Fibroblast of lung (primary cell): ENCODE measurements around the gene NPHP4. TPM values are rescaled to one million over a fixed set of nuclear protein-coding genes. Genes with fewer than 3 reads are reported as not detected.

ENCODE experiments used
- DNase-seq, 2 donors: peaks; one replicate each; pipeline versions ENCODE4 v3.0.0 to v3.0.0-alpha.2; 2010; ENCODE audit warnings: low read depth in 2 of 2
- H2AFZ ChIP-seq: 2 replicates; pipeline ENCODE4 v1.5.1; 2012; ENCODE audit warnings: low read length, control low read depth, inconsistent platforms
- H3K27ac ChIP-seq: 2 replicates; pipeline ENCODE4 v1.5.1; 2011; ENCODE audit warnings: low read length, control low read depth; ENCODE audit not compliant: insufficient read depth
- H3K27me3 ChIP-seq: 2 replicates; pipeline ENCODE4 v1.5.1; 2011; ENCODE audit warnings: mild to moderate bottlenecking, low read length; ENCODE audit not compliant: control insufficient read depth, insufficient read depth
- H3K36me3 ChIP-seq: 2 replicates; pipeline ENCODE4 v1.5.1; 2011; ENCODE audit warnings: low read length; ENCODE audit not compliant: control insufficient read depth, insufficient read depth
- H3K4me1 ChIP-seq: 2 replicates; pipeline ENCODE4 v1.5.1; 2011; ENCODE audit warnings: low read length; ENCODE audit not compliant: control insufficient read depth, insufficient read depth; ENCODE audit errors: extremely low read depth
- H3K4me2 ChIP-seq: 2 replicates; pipeline ENCODE4 v1.5.1; 2011; ENCODE audit warnings: low read length, control low read depth; ENCODE audit not compliant: insufficient read depth; ENCODE audit errors: extremely low read depth
- H3K4me3 ChIP-seq, 4 experiments: fragments of 200-600 bp in 1 of 4; sonication (generic) in 1 of 4; replicated peaks in 1 of 4; 2 replicates each; pipeline ENCODE4 v1.5.1; 2011 to 2016; ENCODE audit warnings: low read length in 4 of 4, low read depth in 3 of 4, mild to moderate bottlenecking in 3 of 4, control low read depth in 2 of 4, inconsistent platforms in 1 of 4, mixed read lengths in 1 of 4; ENCODE audit not compliant: insufficient read depth in 1 of 4; ENCODE audit errors: control extremely low read depth in 1 of 4
- H3K79me2 ChIP-seq: 2 replicates; pipeline ENCODE4 v1.5.1; 2012; ENCODE audit warnings: mild to moderate bottlenecking, low read length, inconsistent platforms; ENCODE audit not compliant: control insufficient read depth, insufficient read depth
- H3K9ac ChIP-seq: 2 replicates; pipeline ENCODE4 v1.5.1; 2011; ENCODE audit warnings: mild to moderate bottlenecking, low read length, control low read depth; ENCODE audit not compliant: insufficient read depth
- H3K9me3 ChIP-seq: 2 replicates; pipeline ENCODE4 v1.5.1; 2012; ENCODE audit warnings: low read depth, low read length; ENCODE audit not compliant: control insufficient read depth, insufficient read depth
- H4K20me1 ChIP-seq: 2 replicates; pipeline ENCODE4 v1.5.1; 2011; ENCODE audit warnings: low read length; ENCODE audit not compliant: control insufficient read depth, insufficient read depth; ENCODE audit errors: extremely low read depth
- EZH2 ChIP-seq: IDR thresholded peaks from 2 replicates; pipeline ENCODE4 v1.5.1; 2012; ENCODE audit warnings: low read length, control low read depth, mild to moderate bottlenecking; ENCODE audit errors: missing control alignments
- polyA plus RNA-seq, 2 donors: library from polyadenylated mRNA; depleted of rRNA in 1 of 2; stranded (reverse) in 1 of 2; unstranded in 1 of 2; fragments of >200 nt; gene quantifications; 2 replicates each; pipeline ENCODE4 v1.2.1, GENCODE V29; 2011 to 2012; ENCODE audit warnings: missing spikeins in 1 of 2
- total RNA-seq: library from RNA; depleted of rRNA; stranded (reverse); fragments of >200 nt; gene quantifications from 2 replicates; pipeline ENCODE4 v1.2.1, GENCODE V29; 2014
- TF ChIP-seq, protein P1 (sequence below), 2 donors: IDR thresholded peaks in 1 of 2; conservative IDR thresholded peaks in 1 of 2; 1 replicate in 1 of 2; 2 replicates in 1 of 2; pipeline ENCODE4 v1.5.1; 2011 to 2012; ENCODE audit warnings: low read length in 2 of 2, control low read depth in 1 of 2, inconsistent platforms in 1 of 2, low read depth in 1 of 2, mild to moderate bottlenecking in 1 of 2

The NPHP4 gene
- total and polyA plus RNA-seq, 2 donors (not counting 1 experiment from before 2014, with no cell fraction given), result 1.5 to 4.0 TPM

DNA sequence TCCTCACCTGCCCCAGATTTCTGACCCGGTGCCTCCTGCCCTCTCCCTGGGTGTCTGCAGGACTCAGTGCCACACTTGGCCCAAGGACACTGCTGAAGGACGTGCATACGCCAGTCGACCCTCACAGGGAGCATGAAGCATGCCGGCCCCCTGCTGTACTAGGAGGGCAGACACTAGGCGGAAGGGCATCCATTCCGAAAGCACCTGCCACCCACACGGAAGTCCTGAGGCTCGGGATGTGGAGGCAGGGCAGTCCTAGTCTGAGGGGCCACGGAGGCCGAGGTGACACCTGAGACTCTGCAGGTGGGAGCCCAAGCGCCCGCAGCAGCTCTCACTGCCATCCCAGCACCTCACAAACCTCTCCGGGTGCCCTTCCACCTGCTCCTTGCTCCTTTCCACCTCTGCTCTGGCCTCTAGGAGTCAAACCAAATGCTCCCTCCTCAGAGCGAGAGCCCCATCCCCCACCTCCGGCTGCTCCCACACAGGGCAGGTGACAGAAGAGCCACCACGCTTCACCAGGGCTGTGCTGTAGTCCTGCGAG lies 2.4 kb downstream of the NPHP4 start:
- Histone ChIP-seq H4K20me1 (no peaks in the 10 kb centered on the region), H3K9me3 (no peaks in the 10 kb centered on the region), H3K4me1 (peaks cover 4% of the 10 kb centered on the region), H3K4me3 (no peak overlapping the region), H2AFZ (no peak overlapping the region), H3K9ac (no peak overlapping the region), H3K79me2 (no peaks in the 10 kb centered on the region), H3K27ac (no peak overlapping the region), H3K36me3 (no peaks in the 10 kb centered on the region), H3K27me3 (no peaks in the 10 kb centered on the region), H3K4me2 (no peak overlapping the region)
- DNase-seq, result no peak
- TF ChIP-seq, protein P1, sequence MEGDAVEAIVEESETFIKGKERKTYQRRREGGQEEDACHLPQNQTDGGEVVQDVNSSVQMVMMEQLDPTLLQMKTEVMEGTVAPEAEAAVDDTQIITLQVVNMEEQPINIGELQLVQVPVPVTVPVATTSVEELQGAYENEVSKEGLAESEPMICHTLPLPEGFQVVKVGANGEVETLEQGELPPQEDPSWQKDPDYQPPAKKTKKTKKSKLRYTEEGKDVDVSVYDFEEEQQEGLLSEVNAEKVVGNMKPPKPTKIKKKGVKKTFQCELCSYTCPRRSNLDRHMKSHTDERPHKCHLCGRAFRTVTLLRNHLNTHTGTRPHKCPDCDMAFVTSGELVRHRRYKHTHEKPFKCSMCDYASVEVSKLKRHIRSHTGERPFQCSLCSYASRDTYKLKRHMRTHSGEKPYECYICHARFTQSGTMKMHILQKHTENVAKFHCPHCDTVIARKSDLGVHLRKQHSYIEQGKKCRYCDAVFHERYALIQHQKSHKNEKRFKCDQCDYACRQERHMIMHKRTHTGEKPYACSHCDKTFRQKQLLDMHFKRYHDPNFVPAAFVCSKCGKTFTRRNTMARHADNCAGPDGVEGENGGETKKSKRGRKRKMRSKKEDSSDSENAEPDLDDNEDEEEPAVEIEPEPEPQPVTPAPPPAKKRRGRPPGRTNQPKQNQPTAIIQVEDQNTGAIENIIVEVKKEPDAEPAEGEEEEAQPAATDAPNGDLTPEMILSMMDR (conservative IDR thresholded peaks at IDR 0.05 in 1 of 2, IDR thresholded peaks at IDR 0.05 in 1 of 2; ENCODE audit: low read depth in 1 of 2, low read length in 2 of 2), result no peak
- no peak for TF ChIP-seq EZH2

DNA sequence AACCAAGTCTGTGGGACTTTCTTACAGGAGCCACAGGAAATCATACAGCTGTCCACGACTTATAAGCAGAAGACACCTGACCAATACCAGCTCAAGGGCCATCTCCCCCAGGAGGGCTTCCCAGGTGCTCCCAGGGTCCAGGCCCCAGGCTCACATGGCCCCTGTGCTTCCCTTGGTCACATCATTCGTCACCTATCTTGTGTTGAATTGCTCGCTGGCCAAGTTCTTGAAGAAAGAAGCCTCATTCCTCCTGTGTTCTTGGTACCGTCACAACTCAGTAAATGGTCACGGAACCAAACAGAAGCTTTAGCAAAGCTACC lies 3.0 kb downstream of the NPHP4 start:
- no peak overlapping the region for H3K9ac ChIP-seq
- no peak overlapping the region for H2AFZ ChIP-seq
- H3K4me3 ChIP-seq, result no peak overlapping the region
- peaks cover 4% of the 10 kb centered on the region for H3K4me1 ChIP-seq
- TF ChIP-seq, protein P1 (conservative IDR thresholded peaks at IDR 0.05 in 1 of 2, IDR thresholded peaks at IDR 0.05 in 1 of 2; ENCODE audit: low read depth in 1 of 2, low read length in 2 of 2), result no peak
- TF ChIP-seq EZH2, result no peak
- no peak for DNase-seq
- no peaks in the 10 kb centered on the region for H3K27me3 ChIP-seq
- H3K27ac ChIP-seq, result no peak overlapping the region
- H3K36me3 ChIP-seq, result no peaks in the 10 kb centered on the region
- no peak overlapping the region for H3K4me2 ChIP-seq
- no peaks in the 10 kb centered on the region for H3K9me3 ChIP-seq
- H4K20me1 ChIP-seq, result no peaks in the 10 kb centered on the region
- H3K79me2 ChIP-seq, result no peaks in the 10 kb centered on the region

DNA sequence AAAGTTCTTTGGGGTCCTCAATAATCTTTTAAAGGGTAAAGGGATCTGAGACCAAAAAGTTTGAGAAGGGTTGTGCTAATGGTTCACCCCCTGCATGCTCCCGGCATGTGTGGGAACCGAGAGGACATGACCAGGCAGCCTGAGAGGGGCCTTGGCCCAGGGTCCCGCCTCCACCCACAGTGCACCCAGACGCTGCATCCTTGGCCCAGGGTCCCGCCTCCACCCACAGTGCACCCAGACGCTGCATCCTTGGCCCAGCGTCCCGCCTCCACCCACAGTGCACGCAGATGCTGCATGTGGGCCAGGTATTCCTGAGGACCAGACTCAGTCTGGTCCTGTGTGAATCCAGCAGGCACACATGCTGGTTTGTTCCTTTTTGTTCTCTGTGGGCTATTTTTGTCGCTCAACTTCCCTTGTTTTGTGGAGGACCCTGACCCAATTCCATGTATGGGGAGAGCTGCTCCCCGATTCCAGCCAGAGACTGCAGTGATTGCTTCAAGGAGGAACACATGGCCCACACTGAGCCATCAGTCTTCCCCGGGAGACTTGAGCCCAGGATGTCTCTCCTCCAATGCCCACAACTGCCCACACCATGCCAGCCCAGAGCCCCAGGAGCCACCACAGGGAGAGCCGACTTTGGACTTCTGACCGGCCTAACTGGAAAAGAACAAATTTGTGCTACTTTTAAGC lies 3.5 kb downstream of the NPHP4 start:
- Histone ChIP-seq H3K27me3 (no peaks in the 10 kb centered on the region), H3K9me3 (no peaks in the 10 kb centered on the region), H2AFZ (no peak overlapping the region), H3K27ac (no peak overlapping the region), H3K36me3 (no peaks in the 10 kb centered on the region), H4K20me1 (no peaks in the 10 kb centered on the region), H3K79me2 (no peaks in the 10 kb centered on the region), H3K9ac (no peak overlapping the region), H3K4me2 (no peak overlapping the region), H3K4me1 (peaks cover 3% of the 10 kb centered on the region), H3K4me3 (no peak overlapping the region)
- no peak for DNase-seq
- TF ChIP-seq, protein P1 (conservative IDR thresholded peaks at IDR 0.05 in 1 of 2, IDR thresholded peaks at IDR 0.05 in 1 of 2; ENCODE audit: low read depth in 1 of 2, low read length in 2 of 2), result no peak
- no peak for TF ChIP-seq EZH2
